Esophagus muscularis mucosa (tissue), 4 donors: Measurements from ENCODE around the gene SETX.

ENCODE experiments used
- CTCF ChIP-seq, 3 experiments: fragments of 200-600 bp in 2 of 3; fragments of 450-650 bp in 1 of 3; sonication (generic) in 2 of 3; IDR thresholded peaks; one replicate each; pipeline ENCODE4 v1.5.1; 2017 to 2019; ENCODE audit warnings: antibody characterized with exemption in 3 of 3, mild to moderate bottlenecking in 2 of 3, moderate library complexity in 1 of 3
- EP300 ChIP-seq: sonication (generic); formaldehyde crosslinking; IDR thresholded peaks from one replicate; pipeline ENCODE4 v1.6.1; 2017; ENCODE audit warnings: antibody characterized with exemption
- POLR2AphosphoS5 ChIP-seq, 2 donors: sonication (generic); formaldehyde crosslinking; IDR thresholded peaks; one replicate each; pipeline ENCODE4 v1.6.1; 2017; ENCODE audit warnings: antibody characterized with exemption in 2 of 2

- TF ChIP-seq CTCF (IDR thresholded peaks at IDR 0.05) (no peak), POLR2AphosphoS5 (IDR thresholded peaks at IDR 0.05) (no peak), EP300 (no peak)
Observed at GRCh38 chr9:132247942-132248341, 106.8 kb downstream of the SETX start.
